Suprapubic skin (tissue), 4 donors: ENCODE results near the gene PRKN. TPM values are rescaled to one million over a fixed set of nuclear protein-coding genes. Genes with fewer than 3 reads are reported as not detected.

ENCODE experiments used
- DNase-seq, 2 donors: peaks; one replicate each; pipeline ENCODE4 v3.0.0-alpha.2; 2019; ENCODE audit warnings: low spot score in 2 of 2
- H3K27ac ChIP-seq: fragments of 200-600 bp; sonication (generic); one replicate; pipeline ENCODE4 v1.5.1; 2019
- H3K27me3 ChIP-seq: fragments of 200-600 bp; sonication (generic); one replicate; pipeline ENCODE4 v1.5.1; 2019
- H3K36me3 ChIP-seq: fragments of 200-600 bp; sonication (generic); one replicate; pipeline ENCODE4 v1.5.1; 2019
- H3K4me1 ChIP-seq: fragments of 200-600 bp; sonication (generic); one replicate; pipeline ENCODE4 v1.5.1; 2019
- H3K4me3 ChIP-seq: fragments of 200-600 bp; sonication (generic); one replicate; pipeline ENCODE4 v1.5.1; 2019; ENCODE audit warnings: mild to moderate bottlenecking
- H3K9me3 ChIP-seq: fragments of 200-600 bp; sonication (generic); one replicate; pipeline ENCODE4 v1.5.1; 2019
- CTCF ChIP-seq, 2 donors: fragments of 200-600 bp in 1 of 2; fragments of 450-650 bp in 1 of 2; sonication (generic) in 1 of 2; IDR thresholded peaks; one replicate each; pipeline ENCODE4 v1.5.1; 2016 to 2019; ENCODE audit warnings: antibody characterized with exemption in 2 of 2, mild to moderate bottlenecking in 1 of 2, moderate library complexity in 1 of 2
- EP300 ChIP-seq: sonication (generic); formaldehyde crosslinking; IDR thresholded peaks from one replicate; pipeline ENCODE4 v1.6.1; 2017; ENCODE audit warnings: antibody characterized with exemption
- POLR2A ChIP-seq, 2 donors: fragments of 450-650 bp; IDR thresholded peaks; one replicate each; pipeline ENCODE4 v1.6.1; 2017; ENCODE audit warnings: antibody characterized with exemption in 2 of 2, mild to moderate bottlenecking in 2 of 2, moderate library complexity in 2 of 2
- POLR2AphosphoS5 ChIP-seq, 3 donors: sonication (generic); formaldehyde crosslinking; IDR thresholded peaks; one replicate each; pipeline ENCODE4 v1.6.1; 2017; ENCODE audit warnings: antibody characterized with exemption in 3 of 3
- WGBS: methylation state at CpG from one replicate; pipeline ENCODE4 v1.1.5; 2018; 5-methylcytosine and 5-hydroxymethylcytosine counted together
- total RNA-seq, 4 donors: library from RNA; depleted of rRNA; stranded (reverse); fragments of >200 nt; gene quantifications; one replicate each; pipeline ENCODE4 v1.1.0, GENCODE V29; 2016

The PRKN gene
- total RNA-seq, 4 donors from 2014 or later, result 7.2 to 22.8 (median 14.4) TPM

- Histone ChIP-seq H3K9me3 (no peaks in the 10 kb centered on the region), H3K36me3 (no peaks in the 10 kb centered on the region), H3K4me1 (no peaks in the 10 kb centered on the region), H3K27me3 (no peaks in the 10 kb centered on the region), H3K4me3 (no peak overlapping the region), H3K27ac (no peak overlapping the region)
- no peak for DNase-seq
- 53% methylated on average over 2 of the region's 2 CpGs for WGBS
- TF ChIP-seq EP300 (no peak), POLR2A (IDR thresholded peaks at IDR 0.05) (no peak), POLR2AphosphoS5 (IDR thresholded peaks at IDR 0.05) (no peak), CTCF (IDR thresholded peaks at IDR 0.05) (no peak)
Measured at GRCh38 chr6:161649068-161649467, 1078.5 kb downstream of the PRKN start.

DNA sequence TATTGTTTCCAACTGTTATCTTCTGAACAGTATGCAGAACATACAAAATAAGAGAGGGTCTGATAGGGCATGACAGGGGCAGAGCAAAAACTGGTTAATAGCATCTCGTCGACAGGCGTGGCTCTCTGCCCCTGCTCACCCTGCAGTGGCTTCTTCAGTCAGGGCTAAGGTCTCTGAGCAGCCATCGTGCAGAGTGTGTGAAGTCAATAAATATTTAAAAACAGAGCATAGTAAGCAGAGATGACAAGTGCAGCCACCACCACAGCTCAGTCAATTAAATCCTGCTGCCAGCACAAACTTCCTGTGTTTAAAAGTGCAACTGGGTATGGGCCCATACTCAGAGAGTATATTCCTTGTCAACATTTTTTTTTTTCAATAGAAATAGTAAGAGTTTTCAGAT lies 1080.3 kb downstream of the PRKN start:
- Histone ChIP-seq H3K27me3 (no peaks in the 10 kb centered on the region), H3K27ac (no peak overlapping the region), H3K9me3 (no peaks in the 10 kb centered on the region), H3K4me1 (no peaks in the 10 kb centered on the region), H3K4me3 (no peak overlapping the region), H3K36me3 (no peaks in the 10 kb centered on the region)
- no peak for TF ChIP-seq CTCF (IDR thresholded peaks at IDR 0.05)
- TF ChIP-seq POLR2A (IDR thresholded peaks at IDR 0.05), result no peak
- no peak for TF ChIP-seq POLR2AphosphoS5 (IDR thresholded peaks at IDR 0.05)
- no peak for TF ChIP-seq EP300
- 69% methylated on average over 4 of the region's 4 CpGs for WGBS
- no peak for DNase-seq

DNA sequence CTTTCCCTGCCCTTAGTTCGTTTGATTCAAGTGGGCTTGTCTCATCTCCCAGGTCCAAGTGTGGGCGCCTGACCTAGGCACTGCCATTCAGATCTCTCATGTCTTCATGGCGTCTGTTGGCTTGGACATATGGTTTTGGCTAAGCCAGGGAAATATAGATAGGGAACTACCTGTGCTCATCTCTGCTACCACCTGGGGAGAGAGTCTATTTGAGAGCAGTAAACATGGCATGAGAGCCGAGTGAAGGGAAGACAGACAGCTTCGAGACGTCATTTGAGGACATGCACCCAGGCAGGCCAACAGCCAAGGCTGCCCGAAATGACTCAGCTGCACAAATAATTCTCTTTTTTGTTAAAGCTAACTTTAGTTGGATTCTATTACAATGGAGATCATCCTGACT lies 1083.0 kb downstream of the PRKN start:
- Histone ChIP-seq H3K9me3 (no peaks in the 10 kb centered on the region), H3K27ac (no peak overlapping the region), H3K36me3 (no peaks in the 10 kb centered on the region), H3K27me3 (no peaks in the 10 kb centered on the region), H3K4me3 (no peak overlapping the region), H3K4me1 (no peaks in the 10 kb centered on the region)
- no peak for DNase-seq
- TF ChIP-seq CTCF (IDR thresholded peaks at IDR 0.05) (no peak), POLR2AphosphoS5 (IDR thresholded peaks at IDR 0.05) (no peak), POLR2A (IDR thresholded peaks at IDR 0.05) (no peak)
- WGBS, result 79% methylated on average over 7 of the region's 7 CpGs

- H3K27ac ChIP-seq, result no peak overlapping the region
- H3K4me1 ChIP-seq, result no peaks in the 10 kb centered on the region
- H3K36me3 ChIP-seq, result no peaks in the 10 kb centered on the region
- H3K27me3 ChIP-seq, result no peaks in the 10 kb centered on the region
- no peak overlapping the region for H3K4me3 ChIP-seq
- WGBS, result 79% methylated on average over 1 of the region's 1 CpG
- TF ChIP-seq CTCF (IDR thresholded peaks at IDR 0.05) (no peak), POLR2A (IDR thresholded peaks at IDR 0.05) (no peak), EP300 (no peak), POLR2AphosphoS5 (IDR thresholded peaks at IDR 0.05) (no peak)
- DNase-seq, result no peak
- H3K9me3 ChIP-seq, result no peaks in the 10 kb centered on the region
Measured at GRCh38 chr6:161641175-161641574, 1086.4 kb downstream of the PRKN start.

DNA sequence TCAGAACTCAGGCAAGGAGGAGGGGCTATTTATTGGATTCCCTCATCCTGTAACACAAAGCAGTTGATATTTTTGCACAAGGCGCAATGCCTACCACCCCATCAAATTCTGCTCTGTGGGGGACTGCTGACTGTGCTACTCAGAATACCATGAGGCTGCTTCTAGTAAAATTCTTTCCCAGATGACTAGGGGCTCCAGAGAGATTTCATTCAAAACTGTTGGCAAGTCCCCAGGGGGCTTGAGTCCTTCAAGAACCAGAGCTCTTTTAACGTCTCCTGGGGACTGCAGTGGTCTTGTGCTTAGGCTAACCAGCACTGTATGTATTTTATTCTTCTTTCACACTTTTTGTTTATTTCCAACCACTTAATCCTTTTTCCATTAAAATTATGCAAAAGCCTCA lies 1087.8 kb downstream of the PRKN start:
- H3K27me3 ChIP-seq, result no peaks in the 10 kb centered on the region
- TF ChIP-seq EP300 (no peak), POLR2A (IDR thresholded peaks at IDR 0.05) (no peak), CTCF (IDR thresholded peaks at IDR 0.05) (no peak), POLR2AphosphoS5 (IDR thresholded peaks at IDR 0.05) (no peak)
- H3K4me1 ChIP-seq, result no peaks in the 10 kb centered on the region
- H3K27ac ChIP-seq, result no peak overlapping the region
- H3K9me3 ChIP-seq, result no peaks in the 10 kb centered on the region
- no peak for DNase-seq
- no peaks in the 10 kb centered on the region for H3K36me3 ChIP-seq
- H3K4me3 ChIP-seq, result no peak overlapping the region
- 74% methylated on average over 2 of the region's 2 CpGs for WGBS
